Measurements from ENCODE around the gene TLCD3B.
A peak's percentile ranks its signal among the peaks of the same experiment; 100 is the strongest.

Gene TLCD3B

GRCh38 chr16:29975811-29976511 is 55.1 kb downstream of the TLCD3B start:
- no peak overlapping the region for H3K4me3 ChIP-seq (replicated peaks; ENCODE audit: insufficient read depth, low read length)
- DNase-seq (ENCODE audit: low read depth in 1 of 2, low spot score in 1 of 2): no peak
- H3K27ac ChIP-seq (replicated peaks): no peak overlapping the region
- H3K27me3 ChIP-seq (ENCODE audit: insufficient read depth, poor library complexity, severe bottlenecking): no peaks in the 10 kb centered on the region
- TF ChIP-seq REST (IDR thresholded peaks at IDR 0.05; ENCODE audit: insufficient replicate concordance, low read depth) (no peak), SPI1 (IDR thresholded peaks at IDR 0.05; ENCODE audit: borderline replicate concordance, low read depth) (no peak), GABPA (IDR thresholded peaks at IDR 0.05; ENCODE audit: low read depth) (no peak), CTCF (IDR thresholded peaks at IDR 0.05; ENCODE audit: insufficient read depth, low read length) (no peak), POLR2AphosphoS5 (IDR thresholded peaks at IDR 0.05; ENCODE audit: low read depth) (no peak)

GRCh38 chr16:29975134-29975538 is 55.9 kb downstream of the TLCD3B start:
- no peak overlapping the region for H3K27ac ChIP-seq (replicated peaks)
- no peaks in the 10 kb centered on the region for H3K27me3 ChIP-seq (ENCODE audit: insufficient read depth, poor library complexity, severe bottlenecking)
- TF ChIP-seq REST (IDR thresholded peaks at IDR 0.05; ENCODE audit: insufficient replicate concordance, low read depth): no peak
- H3K4me3 ChIP-seq (replicated peaks; ENCODE audit: insufficient read depth, low read length): peak overlapping the region; percentile 85
- no peak for DNase-seq (ENCODE audit: low read depth in 1 of 2, low spot score in 1 of 2)

Measured in HL-60 (cell line).